Measurements from ENCODE around the gene MFSD2B.

DNA sequence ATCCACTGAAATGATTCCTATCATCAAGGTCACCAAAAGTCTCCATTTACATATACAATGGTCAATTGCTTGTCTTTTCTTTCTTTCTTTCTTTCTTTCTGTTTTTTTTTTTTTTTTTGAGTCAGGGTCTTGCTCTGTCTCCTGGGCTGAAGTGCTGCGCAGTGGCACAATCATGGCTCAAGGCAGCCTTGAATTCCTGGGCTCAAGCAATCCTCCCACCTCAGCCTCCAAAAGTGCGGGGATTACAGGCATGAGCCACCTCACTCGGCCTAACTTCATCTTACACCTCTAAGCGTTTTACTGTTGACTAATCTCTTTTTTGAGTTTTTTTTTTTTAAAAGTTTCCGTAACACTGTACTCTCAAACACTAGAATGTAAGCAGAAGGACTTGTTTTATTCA is 65.4 kb downstream of the MFSD2B start:
- TF ChIP-seq, protein P1, sequence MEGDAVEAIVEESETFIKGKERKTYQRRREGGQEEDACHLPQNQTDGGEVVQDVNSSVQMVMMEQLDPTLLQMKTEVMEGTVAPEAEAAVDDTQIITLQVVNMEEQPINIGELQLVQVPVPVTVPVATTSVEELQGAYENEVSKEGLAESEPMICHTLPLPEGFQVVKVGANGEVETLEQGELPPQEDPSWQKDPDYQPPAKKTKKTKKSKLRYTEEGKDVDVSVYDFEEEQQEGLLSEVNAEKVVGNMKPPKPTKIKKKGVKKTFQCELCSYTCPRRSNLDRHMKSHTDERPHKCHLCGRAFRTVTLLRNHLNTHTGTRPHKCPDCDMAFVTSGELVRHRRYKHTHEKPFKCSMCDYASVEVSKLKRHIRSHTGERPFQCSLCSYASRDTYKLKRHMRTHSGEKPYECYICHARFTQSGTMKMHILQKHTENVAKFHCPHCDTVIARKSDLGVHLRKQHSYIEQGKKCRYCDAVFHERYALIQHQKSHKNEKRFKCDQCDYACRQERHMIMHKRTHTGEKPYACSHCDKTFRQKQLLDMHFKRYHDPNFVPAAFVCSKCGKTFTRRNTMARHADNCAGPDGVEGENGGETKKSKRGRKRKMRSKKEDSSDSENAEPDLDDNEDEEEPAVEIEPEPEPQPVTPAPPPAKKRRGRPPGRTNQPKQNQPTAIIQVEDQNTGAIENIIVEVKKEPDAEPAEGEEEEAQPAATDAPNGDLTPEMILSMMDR (IDR thresholded peaks at IDR 0.05; ENCODE audit: poor library complexity, severe bottlenecking): no peak
- TF ChIP-seq POLR2AphosphoS5 (IDR thresholded peaks at IDR 0.05) (no peak), EZH2 (IDR thresholded peaks at IDR 0.05; ENCODE audit: borderline replicate concordance, insufficient read depth, low read length, poor library complexity, severe bottlenecking) (no peak), REST (IDR thresholded peaks at IDR 0.05; ENCODE audit: borderline replicate concordance) (no peak)
